NB4 (cell line): ENCODE data around the gene CRYBB1.

Experiments
- POLR2A ChIP-seq: IDR thresholded peaks from 2 replicates; pipeline ENCODE4 v1.6.1; 2011; ENCODE audit warnings: mild to moderate bottlenecking; ENCODE audit not compliant: insufficient read length; ENCODE audit errors: extremely low read depth
- TF ChIP-seq, protein P1 (sequence below): IDR thresholded peaks from one replicate; pipeline ENCODE4 v1.5.1; 2012; ENCODE audit warnings: low read depth, low read length

- TF ChIP-seq, protein P1, sequence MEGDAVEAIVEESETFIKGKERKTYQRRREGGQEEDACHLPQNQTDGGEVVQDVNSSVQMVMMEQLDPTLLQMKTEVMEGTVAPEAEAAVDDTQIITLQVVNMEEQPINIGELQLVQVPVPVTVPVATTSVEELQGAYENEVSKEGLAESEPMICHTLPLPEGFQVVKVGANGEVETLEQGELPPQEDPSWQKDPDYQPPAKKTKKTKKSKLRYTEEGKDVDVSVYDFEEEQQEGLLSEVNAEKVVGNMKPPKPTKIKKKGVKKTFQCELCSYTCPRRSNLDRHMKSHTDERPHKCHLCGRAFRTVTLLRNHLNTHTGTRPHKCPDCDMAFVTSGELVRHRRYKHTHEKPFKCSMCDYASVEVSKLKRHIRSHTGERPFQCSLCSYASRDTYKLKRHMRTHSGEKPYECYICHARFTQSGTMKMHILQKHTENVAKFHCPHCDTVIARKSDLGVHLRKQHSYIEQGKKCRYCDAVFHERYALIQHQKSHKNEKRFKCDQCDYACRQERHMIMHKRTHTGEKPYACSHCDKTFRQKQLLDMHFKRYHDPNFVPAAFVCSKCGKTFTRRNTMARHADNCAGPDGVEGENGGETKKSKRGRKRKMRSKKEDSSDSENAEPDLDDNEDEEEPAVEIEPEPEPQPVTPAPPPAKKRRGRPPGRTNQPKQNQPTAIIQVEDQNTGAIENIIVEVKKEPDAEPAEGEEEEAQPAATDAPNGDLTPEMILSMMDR = no peak
- TF ChIP-seq POLR2A = no peak
Measured at GRCh38 chr22:26610072-26610958, 7.5 kb downstream of the CRYBB1 start.
